Endothelial cell of umbilical vein (primary cell): Measurements from ENCODE around the gene KLF5. TPM values are rescaled to one million over a fixed set of nuclear protein-coding genes. Genes with fewer than 3 reads are reported as not detected.

Source experiments
- BruUV-seq: library from RNA; stranded (reverse); fragments of 400-500 nt; replicated peaks from 2 replicates; lab custom pipeline; 2021; lab: Mats Ljungman, UMichigan
- CTCF ChIA-PET: fragments of 300-600, 350-600 bp; sonication (Branson Sonifier 250); formaldehyde crosslinking; loops from one replicate; lab custom pipeline; 2021; ENCODE audit warnings: antibody characterized with exemption, inconsistent platforms; lab: Charles Lee
- POLR2A ChIA-PET: fragments of 300-600, 350-600 bp; sonication (Branson Sonifier 250); formaldehyde crosslinking; loops from one replicate; lab custom pipeline; 2021; ENCODE audit warnings: antibody characterized with exemption, inconsistent platforms; lab: Charles Lee
- DNase-seq: peaks from one replicate; pipeline ENCODE4 v3.0.0-alpha.2; 2011; ENCODE audit warnings: low read depth, low spot score
- FAIRE-seq: peaks from 2 replicates; lab custom pipeline; 2011; peaks lifted over from hg19 to GRCh38; lab: Jason Lieb, UNC
- H2AFZ ChIP-seq: 2 replicates; pipeline ENCODE4 v1.6.0; 2012; ENCODE audit warnings: low read depth, low read length, control low read depth, inconsistent platforms
- H3K27ac ChIP-seq: 2 replicates; pipeline ENCODE4 v1.5.1; 2011; ENCODE audit warnings: low read depth, mild to moderate bottlenecking, control low read depth, low read length, moderate library complexity; ENCODE audit not compliant: insufficient read depth
- H3K27me3 ChIP-seq, 2 experiments: 2 replicates each; pipeline versions ENCODE4 v1.6.0 to v1.6.1; 2011; ENCODE audit warnings: low read length in 2 of 2, mixed read lengths in 1 of 2; ENCODE audit not compliant: control insufficient read depth in 2 of 2, insufficient read depth in 2 of 2
- H3K36me3 ChIP-seq, 2 experiments: 2 replicates in 1 of 2; 3 replicates in 1 of 2; pipeline ENCODE4 v1.5.1; 2011; ENCODE audit warnings: low read length in 2 of 2, mild to moderate bottlenecking in 1 of 2, moderate library complexity in 1 of 2; ENCODE audit not compliant: control insufficient read depth in 2 of 2, insufficient read depth in 2 of 2; ENCODE audit errors: extremely low read depth in 1 of 2
- H3K4me1 ChIP-seq: 3 replicates; pipeline ENCODE4 v1.5.1; 2011; ENCODE audit warnings: mild to moderate bottlenecking, low read length; ENCODE audit not compliant: control insufficient read depth, insufficient read depth; ENCODE audit errors: extremely low read depth
- H3K4me2 ChIP-seq: 2 replicates; pipeline ENCODE4 v1.6.1; 2011; ENCODE audit warnings: low read length, control low read depth, mixed read lengths; ENCODE audit not compliant: insufficient read depth
- H3K4me3 ChIP-seq, 3 experiments: fragments of 200-600 bp in 1 of 3; sonication (generic), shearing (Covaris generic) in 1 of 3; replicated peaks in 1 of 3; 2 replicates each; pipeline ENCODE4 v1.5.1; 2011 to 2016; ENCODE audit warnings: control low read depth in 3 of 3, low read length in 3 of 3, mild to moderate bottlenecking in 2 of 3, inconsistent platforms in 1 of 3, low read depth in 1 of 3, moderate library complexity in 1 of 3; ENCODE audit not compliant: insufficient read depth in 1 of 3
- H3K79me2 ChIP-seq: 2 replicates; pipeline ENCODE4 v1.6.0; 2012; ENCODE audit warnings: low read length, inconsistent platforms; ENCODE audit not compliant: control insufficient read depth, insufficient read depth
- H3K9ac ChIP-seq: replicated peaks from 2 replicates; pipeline ENCODE3; 2011; ENCODE audit warnings: low read length, control low read depth; ENCODE audit not compliant: insufficient read depth; ENCODE audit errors: extremely low read depth
- H3K9me1 ChIP-seq: replicated peaks from 3 replicates; pipeline ENCODE4 v1.6.0; 2011; ENCODE audit warnings: mild to moderate bottlenecking, low read length; ENCODE audit not compliant: control insufficient read depth, insufficient read depth; ENCODE audit errors: extremely low read depth
- H3K9me3 ChIP-seq: replicated peaks from 2 replicates; pipeline ENCODE4 v1.5.1; 2012; ENCODE audit warnings: low read length, inconsistent platforms; ENCODE audit not compliant: control insufficient read depth, insufficient read depth
- H4K20me1 ChIP-seq: replicated peaks from 2 replicates; pipeline ENCODE3; 2011; ENCODE audit warnings: mild to moderate bottlenecking, low read length; ENCODE audit not compliant: control insufficient read depth, insufficient read depth; ENCODE audit errors: extremely low read depth
- CTCF ChIP-seq, 2 donors: IDR thresholded peaks; 1 replicate in 1 of 2; 2 replicates in 1 of 2; pipeline ENCODE4 v1.5.1; 2011; ENCODE audit warnings: low read length in 2 of 2, mild to moderate bottlenecking in 2 of 2, moderate library complexity in 2 of 2, control low read depth in 1 of 2, inconsistent platforms in 1 of 2, low read depth in 1 of 2; ENCODE audit not compliant: insufficient read depth in 1 of 2; ENCODE audit errors: extremely low read depth in 1 of 2
- EZH2 ChIP-seq: IDR thresholded peaks from 2 replicates; pipeline ENCODE4 v1.6.1; 2012; ENCODE audit warnings: borderline replicate concordance, low read depth, mild to moderate bottlenecking, moderate library complexity, low read length, inconsistent platforms; ENCODE audit not compliant: severe bottlenecking
- FOS ChIP-seq: IDR thresholded peaks from 2 replicates; pipeline ENCODE4 v1.6.1; 2011; ENCODE audit warnings: mild to moderate bottlenecking, low read length, moderate library complexity, borderline replicate concordance; ENCODE audit not compliant: insufficient read depth
- GATA2 ChIP-seq: IDR thresholded peaks from 2 replicates; pipeline ENCODE4 v1.7.0; 2011; ENCODE audit warnings: low read depth, mild to moderate bottlenecking, moderate library complexity, mixed read lengths, low read length; ENCODE audit not compliant: insufficient read length, insufficient read depth
- JUN ChIP-seq: IDR thresholded peaks from 2 replicates; pipeline ENCODE4 v1.6.1; 2011; ENCODE audit warnings: borderline replicate concordance, low read depth; ENCODE audit not compliant: insufficient read length, insufficient read depth
- MAX ChIP-seq: IDR thresholded peaks from 2 replicates; pipeline ENCODE4 v1.6.1; 2011; ENCODE audit not compliant: insufficient read depth, insufficient read length
- MYC ChIP-seq: IDR thresholded peaks from one replicate; pipeline ENCODE4 v1.6.1; 2011; ENCODE audit warnings: mild to moderate bottlenecking, low read depth, low read length
- POLR2A ChIP-seq: IDR thresholded peaks from 2 replicates; pipeline ENCODE4 v1.6.1; 2012; ENCODE audit warnings: low read depth, mild to moderate bottlenecking, control low read depth, low read length
- POLR2AphosphoS5 ChIP-seq: IDR thresholded peaks from 2 replicates; pipeline ENCODE4 v1.6.1; 2012; ENCODE audit warnings: low read depth, mild to moderate bottlenecking, control low read depth, low read length, moderate library complexity; ENCODE audit not compliant: insufficient read depth
- dilution Hi-C: fragments of 300-500 bp; cut with MboI; formaldehyde crosslinking; loops from one replicate; pipeline ENCODE4 v1.15.0; 2019; ENCODE audit warnings: low sequenced_read_pairs; ENCODE audit not compliant: extremely low pct_ligation_motif_present
- intact Hi-C: fragments of 100-400 bp; cut with micrococcal nuclease; formaldehyde crosslinking; loops from one replicate; pipeline ENCODE4 v1.10.0; 2022
- polyA plus RNA-seq, 4 experiments: library from polyadenylated mRNA; depleted of rRNA in 3 of 4; stranded (reverse) in 3 of 4; unstranded in 1 of 4; fragments of >200 nt; gene quantifications; 2 replicates each; pipeline versions ENCODE4 v1.2.1 to v1.2.3, GENCODE V29; 2011 to 2012; ENCODE audit warnings: missing spikeins in 1 of 4
- total RNA-seq: library from RNA; stranded (reverse); gene quantifications from 2 replicates; pipeline ENCODE4 v1.2.3, GENCODE V29; 2021

Gene KLF5
- total and polyA plus RNA-seq, 2 donors (not counting 3 experiments of a cell fraction or from before 2014, with no cell fraction given): 1.7 to 4.0 TPM

GRCh38 chr13:73082471-73082870 is 23.7 kb downstream of the KLF5 start:
- ChIA-PET POLR2A (no interaction called here), CTCF (interaction anchor here (1.2 kb wide), 1 partner anchor 9 kb away, joined by 3 read pairs; no protein-coding TSS in a partner anchor)
- intact Hi-C loops: no loop called here
- Histone ChIP-seq H3K4me1 (no peaks in the 10 kb centered on the region), H3K4me2 (no peak overlapping the region), H3K27me3 (no peaks in the 10 kb centered on the region), H3K9me3 (no peaks in the 10 kb centered on the region), H3K9ac (no peak overlapping the region), H2AFZ (no peak overlapping the region), H4K20me1 (no peaks in the 10 kb centered on the region), H3K4me3 (no peak overlapping the region), H3K79me2 (no peaks in the 10 kb centered on the region), H3K27ac (no peak overlapping the region), H3K36me3 (no peaks in the 10 kb centered on the region), H3K9me1 (no peaks in the 10 kb centered on the region)
- DNase-seq: no peak
- no TSS peak for BruUV-seq
- dilution Hi-C loops: no loop called here
- no peak for FAIRE-seq
- TF ChIP-seq CTCF (IDR thresholded peaks at IDR 0.05; ENCODE audit: extremely low read depth in 1 of 2, insufficient read depth in 1 of 2, low read depth in 1 of 2, low read length in 2 of 2): no peak
- no peak for TF ChIP-seq POLR2AphosphoS5
- no peak for TF ChIP-seq MYC
- no peak for TF ChIP-seq GATA2
- no peak for TF ChIP-seq POLR2A
- TF ChIP-seq MAX: no peak
- TF ChIP-seq FOS: no peak
- TF ChIP-seq JUN: no peak
- TF ChIP-seq EZH2: no peak
